Sigmoid colon (tissue), 7 donors: Measurements from ENCODE around the gene C2CD4A. TPM values are rescaled to one million over a fixed set of nuclear protein-coding genes. Genes with fewer than 3 reads are reported as not detected.

Source experiments
- DNase-seq: peaks from one replicate; pipeline ENCODE4 v3.0.0-alpha.2; 2019
- H3K27ac ChIP-seq, 4 donors: fragments of 200-600 bp; sonication (generic); one replicate each; pipeline ENCODE4 v1.5.1; 2016 to 2019; ENCODE audit warnings: mild to moderate bottlenecking in 1 of 4
- H3K27me3 ChIP-seq, 3 donors: fragments of 200-600 bp; sonication (generic); one replicate each; pipeline ENCODE4 v1.5.1; 2019; ENCODE audit warnings: mild to moderate bottlenecking in 1 of 3
- H3K36me3 ChIP-seq, 4 donors: fragments of 200-600 bp; sonication (generic); one replicate each; pipeline ENCODE4 v1.5.1; 2016 to 2019
- H3K4me1 ChIP-seq, 4 donors: fragments of 200-600 bp; sonication (generic); one replicate each; pipeline ENCODE4 v1.5.1; 2017 to 2019
- H3K4me3 ChIP-seq, 4 donors: fragments of 200-600 bp; sonication (generic); one replicate each; pipeline ENCODE4 v1.5.1; 2017 to 2019; ENCODE audit warnings: mild to moderate bottlenecking in 2 of 4, moderate library complexity in 1 of 4
- H3K9me3 ChIP-seq, 4 donors: fragments of 200-600 bp in 3 of 4; sonication (generic) in 3 of 4; one replicate each; pipeline versions ENCODE4 v1.5.1 to v1.6.1; 2013 to 2019
- CTCF ChIP-seq, 4 experiments: fragments of 450-650 bp in 3 of 4; fragments of 200-600 bp in 1 of 4; IDR thresholded peaks; one replicate each; pipeline ENCODE4 v1.5.1; 2016 to 2019; ENCODE audit warnings: antibody characterized with exemption in 4 of 4, mild to moderate bottlenecking in 3 of 4, moderate library complexity in 2 of 4
- EP300 ChIP-seq, 4 donors: sonication (generic); formaldehyde crosslinking; IDR thresholded peaks; one replicate each; pipeline ENCODE4 v1.6.1; 2017; ENCODE audit warnings: antibody characterized with exemption in 4 of 4
- POLR2A ChIP-seq, 2 donors: fragments of 450-650 bp; IDR thresholded peaks; one replicate each; pipeline ENCODE4 v1.6.1; 2016; ENCODE audit warnings: antibody characterized with exemption in 2 of 2, mild to moderate bottlenecking in 2 of 2, moderate library complexity in 2 of 2
- POLR2AphosphoS5 ChIP-seq, 4 donors: sonication (generic); formaldehyde crosslinking; IDR thresholded peaks; one replicate each; pipeline ENCODE4 v1.6.1; 2017; ENCODE audit warnings: antibody characterized with exemption in 4 of 4
- WGBS, 2 donors: extraction: QIAGEN DNeasy Blood & Tissue Kit; methylation state at CpG; one replicate each; pipeline ENCODE4 v1.1.7; 2013; 5-methylcytosine and 5-hydroxymethylcytosine counted together
- intact Hi-C: fragments of 100-400 bp; cut with DNase I; formaldehyde crosslinking; loops from one replicate; pipeline ENCODE4 v1.15.1; 2023
- polyA plus RNA-seq, 3 donors: library from polyadenylated mRNA; stranded (reverse); fragments of 200-250 nt; gene quantifications; one replicate each; pipeline ENCODE4 v1.2.3, GENCODE V29; 2013
- total RNA-seq, 4 donors: library from RNA; depleted of rRNA; stranded (reverse); fragments of >200 nt; gene quantifications; one replicate each; pipeline ENCODE4 v1.1.0, GENCODE V29; 2016
- donor health status: healthy with polysubstance abuse.
- donor health status: Bipolar disorder and iron deficiency.
- donor health status: healthy.

C2CD4A gene
- total and polyA plus RNA-seq, 7 donors: under 0.01 to 2.2 (median 0.25) TPM; not detected in 3

- H3K36me3 ChIP-seq: no peaks in the 10 kb centered on the region
- no peak for DNase-seq
- no peak overlapping the region for H3K27ac ChIP-seq
- TF ChIP-seq POLR2AphosphoS5 (IDR thresholded peaks at IDR 0.05): no peak
- TF ChIP-seq CTCF (IDR thresholded peaks at IDR 0.05): no peak
- no peak for TF ChIP-seq POLR2A (IDR thresholded peaks at IDR 0.05)
- TF ChIP-seq EP300 (IDR thresholded peaks at IDR 0.05): no peak
- intact Hi-C loops: no loop called here
- no peaks in the 10 kb centered on the region for H3K27me3 ChIP-seq
- no peak overlapping the region for H3K4me3 ChIP-seq
- H3K9me3 ChIP-seq: no peaks in the 10 kb centered on the region
- H3K4me1 ChIP-seq: peaks cover 0 to 33% (median 16%) of the 10 kb centered on the region in 4 donors
- 72 to 86% methylated on average over 4 of the region's 4 CpGs for WGBS, 2 donors
Measured at GRCh38 chr15:62057341-62057980, 9.3 kb upstream of the C2CD4A start.

GRCh38 chr15:62058327-62059028, 8.3 kb upstream of the C2CD4A start:
- Histone ChIP-seq H3K9me3 (no peaks in the 10 kb centered on the region), H3K27ac (no peak overlapping the region), H3K27me3 (no peaks in the 10 kb centered on the region), H3K36me3 (no peaks in the 10 kb centered on the region), H3K4me3 (peak overlapping the region in 1 of 4 donors; percentile 95), H3K4me1 (peaks cover 0 to 28% (median 14%) of the 10 kb centered on the region in 4 donors)
- 90 to 92% methylated on average over 5 of the region's 5 CpGs for WGBS, 2 donors
- intact Hi-C loops: no loop called here
- no peak for DNase-seq
- TF ChIP-seq EP300 (IDR thresholded peaks at IDR 0.05): no peak

- H3K27ac ChIP-seq: peak overlapping the region; percentile 91 to 96 (median 93)
- H3K4me1 ChIP-seq: peaks cover 0 to 20% (median 12%) of the 10 kb centered on the region in 4 donors
- intact Hi-C loops: no loop called here
- no peaks in the 10 kb centered on the region for H3K9me3 ChIP-seq
- TF ChIP-seq POLR2AphosphoS5 (IDR thresholded peaks at IDR 0.05) (no peak), EP300 (IDR thresholded peaks at IDR 0.05) (no peak), CTCF (IDR thresholded peaks at IDR 0.05) (no peak), POLR2A (IDR thresholded peaks at IDR 0.05) (no peak)
- peak overlapping the region; percentile 69 to 95 (median 84) for H3K4me3 ChIP-seq
- no peak for DNase-seq
- H3K27me3 ChIP-seq: no peaks in the 10 kb centered on the region
- no peaks in the 10 kb centered on the region for H3K36me3 ChIP-seq
- WGBS, 2 donors: 2 to 6% methylated on average over 13 of the region's 13 CpGs
Measured at GRCh38 chr15:62059108-62059815, 7.5 kb upstream of the C2CD4A start.

GRCh38 chr15:62059816-62060112, 7.0 kb upstream of the C2CD4A start:
- intact Hi-C loops: no loop called here
- Histone ChIP-seq H3K27me3 (peaks cover 0 to 4% (median 0%) of the 10 kb centered on the region in 3 donors), H3K27ac (peak overlapping the region; percentile 91 to 96 (median 93)), H3K36me3 (no peaks in the 10 kb centered on the region), H3K4me3 (peak overlapping the region; percentile 69 to 95 (median 84)), H3K4me1 (peaks cover 0 to 20% (median 12%) of the 10 kb centered on the region in 4 donors), H3K9me3 (no peaks in the 10 kb centered on the region)
- 0% methylated on average over 19 of the region's 19 CpGs for WGBS, 2 donors
- TF ChIP-seq POLR2A (IDR thresholded peaks at IDR 0.05) (no peak), POLR2AphosphoS5 (IDR thresholded peaks at IDR 0.05) (peak in 1 of 4 donors; percentile 2), EP300 (IDR thresholded peaks at IDR 0.05) (no peak)
- peak; percentile 66 for DNase-seq

GRCh38 chr15:62060113-62060895, 6.5 kb upstream of the C2CD4A start, which contains the start of gene VPS13C:
Gene VPS13C (minus strand): TSS chr15:62060447. CDS start chr15:62060374, 73 bp downstream.
- TF ChIP-seq POLR2A (IDR thresholded peaks at IDR 0.05): peak; percentile 27 to 49
- no peak for TF ChIP-seq EP300 (IDR thresholded peaks at IDR 0.05)
- TF ChIP-seq POLR2AphosphoS5 (IDR thresholded peaks at IDR 0.05): peak; percentile 83 to 95 (median 90)
- peak; percentile 67 to 84 (median 76) for TF ChIP-seq CTCF (IDR thresholded peaks at IDR 0.05)
- Histone ChIP-seq H3K9me3 (no peaks in the 10 kb centered on the region), H3K27ac (peak within 1 kb of the TSS; percentile 91 to 96 (median 93)), H3K4me1 (peaks cover 0 to 20% (median 12%) of the 10 kb centered on the region in 4 donors), H3K36me3 (no peaks in the 10 kb centered on the region), H3K27me3 (peaks cover 0 to 9% (median 0%) of the 10 kb centered on the region in 3 donors), H3K4me3 (peak within 1 kb of the TSS; percentile 69 to 95 (median 84))
- intact Hi-C loops: no loop called here
- WGBS, 2 donors: 0% methylated on average over 73 of the region's 73 CpGs
- DNase-seq: peak; percentile 96
